Mammary epithelial cell (primary cell): ENCODE results near the gene MMP7.

Source experiments
- EZH2 ChIP-seq: IDR thresholded peaks from 2 replicates; pipeline ENCODE4 v1.6.1; 2012; ENCODE audit warnings: low read length, inconsistent platforms, borderline replicate concordance
- TF ChIP-seq, protein P1 (sequence below), 2 donors: IDR thresholded peaks in 1 of 2; conservative IDR thresholded peaks in 1 of 2; 2 replicates each; pipeline ENCODE4 v1.5.1; 2011 to 2012; ENCODE audit warnings: inconsistent platforms in 2 of 2, low read length in 2 of 2, mild to moderate bottlenecking in 2 of 2, control low read depth in 1 of 2, low read depth in 1 of 2; ENCODE audit not compliant: insufficient read depth in 1 of 2; ENCODE audit errors: extremely low read depth in 1 of 2

DNA sequence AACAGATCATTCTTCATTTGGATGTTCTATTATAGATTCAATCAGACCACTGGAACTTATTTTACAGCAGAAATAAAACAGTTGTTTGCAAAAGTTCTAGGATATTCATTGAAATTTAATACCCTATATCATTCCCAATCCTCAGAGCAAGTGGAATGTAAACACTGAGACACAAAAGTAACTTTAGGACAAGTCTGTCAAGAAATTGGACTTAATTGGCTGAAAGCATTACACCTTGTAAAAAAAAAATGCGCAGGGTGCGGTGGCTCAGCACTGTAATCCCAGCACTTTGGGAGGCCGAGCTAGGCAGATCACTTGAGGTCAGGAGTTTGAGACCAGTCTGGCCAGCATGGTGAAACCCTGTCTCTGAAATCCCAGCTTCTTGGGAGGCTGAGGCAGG is 48.1 kb downstream of the MMP7 start:
- TF ChIP-seq, protein P1, sequence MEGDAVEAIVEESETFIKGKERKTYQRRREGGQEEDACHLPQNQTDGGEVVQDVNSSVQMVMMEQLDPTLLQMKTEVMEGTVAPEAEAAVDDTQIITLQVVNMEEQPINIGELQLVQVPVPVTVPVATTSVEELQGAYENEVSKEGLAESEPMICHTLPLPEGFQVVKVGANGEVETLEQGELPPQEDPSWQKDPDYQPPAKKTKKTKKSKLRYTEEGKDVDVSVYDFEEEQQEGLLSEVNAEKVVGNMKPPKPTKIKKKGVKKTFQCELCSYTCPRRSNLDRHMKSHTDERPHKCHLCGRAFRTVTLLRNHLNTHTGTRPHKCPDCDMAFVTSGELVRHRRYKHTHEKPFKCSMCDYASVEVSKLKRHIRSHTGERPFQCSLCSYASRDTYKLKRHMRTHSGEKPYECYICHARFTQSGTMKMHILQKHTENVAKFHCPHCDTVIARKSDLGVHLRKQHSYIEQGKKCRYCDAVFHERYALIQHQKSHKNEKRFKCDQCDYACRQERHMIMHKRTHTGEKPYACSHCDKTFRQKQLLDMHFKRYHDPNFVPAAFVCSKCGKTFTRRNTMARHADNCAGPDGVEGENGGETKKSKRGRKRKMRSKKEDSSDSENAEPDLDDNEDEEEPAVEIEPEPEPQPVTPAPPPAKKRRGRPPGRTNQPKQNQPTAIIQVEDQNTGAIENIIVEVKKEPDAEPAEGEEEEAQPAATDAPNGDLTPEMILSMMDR (conservative IDR thresholded peaks at IDR 0.05 in 1 of 2, IDR thresholded peaks at IDR 0.05 in 1 of 2; ENCODE audit: extremely low read depth in 1 of 2, insufficient read depth in 1 of 2, low read depth in 1 of 2, low read length in 2 of 2), result no peak
- TF ChIP-seq EZH2, result no peak
